DND-41 (cell line): ENCODE data around the gene EEFSEC.

Source experiments
- EZH2 ChIP-seq: IDR thresholded peaks from 3 replicates; pipeline ENCODE4 v1.6.1; 2012; ENCODE audit warnings: borderline replicate concordance, low read depth, mild to moderate bottlenecking, moderate library complexity, low read length, inconsistent platforms; ENCODE audit not compliant: severe bottlenecking
- TF ChIP-seq, protein P1 (sequence below): IDR thresholded peaks from 2 replicates; pipeline ENCODE4 v1.5.1; 2012; ENCODE audit warnings: borderline replicate concordance, low read length, moderate library complexity, mild to moderate bottlenecking; ENCODE audit not compliant: poor library complexity, severe bottlenecking; ENCODE audit errors: extremely low read depth

DNA sequence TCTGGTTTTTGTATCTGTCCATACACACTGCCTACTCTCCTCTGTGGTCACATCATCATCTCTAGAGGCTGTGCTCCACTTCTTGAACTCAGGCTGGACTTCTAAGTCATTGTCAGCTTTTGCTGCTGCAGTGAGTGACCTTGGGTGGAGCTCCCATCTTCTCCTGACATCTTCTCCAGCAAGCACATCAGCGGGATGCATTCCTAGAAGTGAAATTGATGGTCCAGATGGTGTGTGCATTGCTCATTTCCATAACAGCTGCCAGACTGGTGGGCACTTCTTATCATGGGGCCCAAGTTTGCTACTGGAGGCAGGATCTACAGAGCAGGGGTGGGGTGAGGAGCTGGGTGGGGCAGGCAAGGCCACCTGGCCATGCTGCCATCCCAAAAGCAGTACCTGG, 203.5 kb downstream of the EEFSEC start:
- TF ChIP-seq, protein P1, sequence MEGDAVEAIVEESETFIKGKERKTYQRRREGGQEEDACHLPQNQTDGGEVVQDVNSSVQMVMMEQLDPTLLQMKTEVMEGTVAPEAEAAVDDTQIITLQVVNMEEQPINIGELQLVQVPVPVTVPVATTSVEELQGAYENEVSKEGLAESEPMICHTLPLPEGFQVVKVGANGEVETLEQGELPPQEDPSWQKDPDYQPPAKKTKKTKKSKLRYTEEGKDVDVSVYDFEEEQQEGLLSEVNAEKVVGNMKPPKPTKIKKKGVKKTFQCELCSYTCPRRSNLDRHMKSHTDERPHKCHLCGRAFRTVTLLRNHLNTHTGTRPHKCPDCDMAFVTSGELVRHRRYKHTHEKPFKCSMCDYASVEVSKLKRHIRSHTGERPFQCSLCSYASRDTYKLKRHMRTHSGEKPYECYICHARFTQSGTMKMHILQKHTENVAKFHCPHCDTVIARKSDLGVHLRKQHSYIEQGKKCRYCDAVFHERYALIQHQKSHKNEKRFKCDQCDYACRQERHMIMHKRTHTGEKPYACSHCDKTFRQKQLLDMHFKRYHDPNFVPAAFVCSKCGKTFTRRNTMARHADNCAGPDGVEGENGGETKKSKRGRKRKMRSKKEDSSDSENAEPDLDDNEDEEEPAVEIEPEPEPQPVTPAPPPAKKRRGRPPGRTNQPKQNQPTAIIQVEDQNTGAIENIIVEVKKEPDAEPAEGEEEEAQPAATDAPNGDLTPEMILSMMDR: no peak
- TF ChIP-seq EZH2: no peak
